ENCODE measurements around the gene KRTAP5-5. TPM values are rescaled to one million over a fixed set of nuclear protein-coding genes. Genes with fewer than 3 reads are reported as not detected.
"Not testable (repeated sequence)": the region's sequence is repeated elsewhere in the genome, so short reads cannot be mapped to it uniquely, and the experiment has no call there.

The KRTAP5-5 gene
- total RNA-seq, 4 donors from 2014 or later = 2.5 TPM; not detected in 3

DNA sequence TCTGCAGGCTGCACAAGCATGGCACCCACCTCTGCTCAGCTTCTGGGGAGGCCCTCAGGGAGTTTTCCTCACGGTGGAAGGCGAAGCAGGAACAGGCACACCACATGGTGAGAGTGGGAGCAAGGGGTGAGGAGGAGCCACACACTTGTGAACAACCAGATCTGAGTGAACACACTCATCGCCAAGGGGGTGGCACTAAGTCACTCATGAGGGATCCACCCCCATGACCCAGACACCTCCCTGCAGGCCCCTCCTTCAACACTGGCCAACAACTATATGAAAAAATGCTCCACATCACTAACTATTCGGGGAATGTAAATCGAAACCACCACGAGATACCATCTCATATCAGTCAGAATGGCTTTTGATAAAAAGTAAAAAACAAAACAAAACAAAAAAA, 30.8 kb upstream of the KRTAP5-5 start:
- intact Hi-C loops (cut with DNase I; ENCODE audit: low total_unique reads) = no loop called here
- 43 to 56% methylated on average over 5 to 6 of the region's 6 CpGs for WGBS, 2 donors
- H3K4me3 ChIP-seq (ENCODE audit: low read depth, poor library complexity, severe bottlenecking) = no peak overlapping the region
- DNase-seq (ENCODE audit: low spot score in 2 of 2) = no peak
- TF ChIP-seq CTCF (IDR thresholded peaks at IDR 0.05) (no peak), POLR2A (IDR thresholded peaks at IDR 0.05) (no peak)

DNA sequence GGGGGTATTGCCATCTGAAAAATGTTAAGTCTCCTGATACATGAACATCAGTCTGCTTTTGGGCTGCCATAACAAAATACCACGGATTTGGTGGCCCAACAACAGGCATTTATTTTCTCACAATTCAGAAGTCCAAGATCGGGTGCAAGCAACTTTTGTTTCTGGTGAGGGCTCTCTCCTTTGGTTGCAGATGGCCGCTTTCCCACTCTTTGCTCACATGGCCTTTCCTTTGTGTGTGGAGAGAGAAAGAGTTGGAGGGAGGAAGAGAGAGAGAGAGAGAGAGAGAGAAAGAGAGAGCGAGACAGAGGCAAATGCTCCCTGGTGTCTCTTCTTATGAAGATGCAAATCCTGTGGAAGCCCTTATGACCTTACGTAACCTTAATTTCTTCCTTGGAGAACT, 28.9 kb upstream of the KRTAP5-5 start:
- TF ChIP-seq CTCF (IDR thresholded peaks at IDR 0.05) (no peak), POLR2A (IDR thresholded peaks at IDR 0.05) (no peak)
- intact Hi-C loops (cut with DNase I; ENCODE audit: low total_unique reads) = no loop called here
- H3K4me3 ChIP-seq (ENCODE audit: low read depth, poor library complexity, severe bottlenecking) = no peak overlapping the region
- WGBS, 2 donors = 73 to 82% methylated on average over 5 of the region's 5 CpGs
- DNase-seq (ENCODE audit: low spot score in 2 of 2) = no peak

DNA sequence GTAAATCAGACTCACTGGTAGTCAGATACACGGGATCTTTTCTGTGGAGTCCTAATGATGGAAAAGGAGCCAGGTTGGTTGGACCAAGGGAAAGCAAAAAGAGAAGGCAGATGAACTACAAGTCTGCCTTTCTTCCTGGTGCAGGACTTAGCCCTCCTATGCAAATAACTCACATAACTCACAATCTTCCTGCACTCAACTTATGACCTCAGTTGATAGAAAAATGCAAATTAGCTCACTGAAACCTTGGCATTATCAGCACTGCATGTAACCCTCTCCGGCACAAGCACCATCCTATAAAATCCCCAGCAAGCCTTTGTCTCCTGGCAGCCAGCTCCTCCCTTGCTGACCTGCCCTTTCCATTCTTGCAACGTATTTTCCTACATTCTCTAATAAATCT, 27.9 kb upstream of the KRTAP5-5 start:
- WGBS, 2 donors = 71 to 73% methylated on average over 3 of the region's 3 CpGs

GRCh38 chr11:1603629-1604028, 25.9 kb upstream of the KRTAP5-5 start:
- TF ChIP-seq POLR2A (IDR thresholded peaks at IDR 0.05) (no peak), CTCF (IDR thresholded peaks at IDR 0.05) (no peak)
- intact Hi-C loops (cut with DNase I; ENCODE audit: low total_unique reads) = no loop called here

More for the DNA sequence above, 27.9 kb upstream of the KRTAP5-5 start:
- intact Hi-C loops (cut with DNase I; ENCODE audit: low total_unique reads); DNase-seq (ENCODE audit: low spot score in 2 of 2); H3K4me3 ChIP-seq (ENCODE audit: low read depth, poor library complexity, severe bottlenecking): not testable (repeated sequence)

GRCh38 chr11:1604181-1604580, 25.4 kb upstream of the KRTAP5-5 start:
- intact Hi-C loops (cut with DNase I; ENCODE audit: low total_unique reads) = no loop called here
- WGBS, 2 donors = 85 to 94% methylated on average over 6 to 11 of the region's 11 CpGs
- TF ChIP-seq CTCF (IDR thresholded peaks at IDR 0.05) (no peak), POLR2A (IDR thresholded peaks at IDR 0.05) (no peak)
- no peak overlapping the region for H3K4me3 ChIP-seq (ENCODE audit: low read depth, poor library complexity, severe bottlenecking)
- DNase-seq (ENCODE audit: low spot score in 2 of 2) = no peak

More at GRCh38 chr11:1603629-1604028, 25.9 kb upstream of the KRTAP5-5 start:
- no peak for DNase-seq (ENCODE audit: low spot score in 2 of 2)
- 77 to 87% methylated on average over 1 of the region's 1 CpG for WGBS, 2 donors
- no peak overlapping the region for H3K4me3 ChIP-seq (ENCODE audit: low read depth, poor library complexity, severe bottlenecking)

DNA sequence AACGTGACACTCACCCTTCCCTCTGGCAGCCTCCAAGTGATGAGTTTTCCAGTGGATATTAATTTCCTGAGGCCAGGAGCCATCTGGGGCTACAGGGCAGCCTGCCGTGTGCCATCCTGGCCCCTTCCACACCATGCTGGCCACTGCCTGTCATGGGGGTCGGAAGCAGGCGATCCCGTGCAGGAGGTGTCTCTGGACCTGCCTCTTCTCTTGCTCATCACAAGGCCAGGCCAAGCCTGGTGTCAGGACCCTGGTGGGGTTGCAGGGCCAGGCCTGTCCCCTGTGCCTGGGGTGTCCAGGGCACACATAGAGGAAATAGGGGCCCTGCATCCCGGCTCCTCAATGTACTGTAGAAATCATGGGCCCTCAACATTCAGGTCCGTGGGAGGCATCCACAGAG, 24.9 kb upstream of the KRTAP5-5 start:
- intact Hi-C loops (cut with DNase I; ENCODE audit: low total_unique reads) = no loop called here
- TF ChIP-seq CTCF (IDR thresholded peaks at IDR 0.05) = no peak
- no peak for TF ChIP-seq POLR2A (IDR thresholded peaks at IDR 0.05)
- 83 to 88% methylated on average over 6 to 7 of the region's 7 CpGs for WGBS, 2 donors
- H3K4me3 ChIP-seq (ENCODE audit: low read depth, poor library complexity, severe bottlenecking) = no peak overlapping the region
- no peak for DNase-seq (ENCODE audit: low spot score in 2 of 2)

GRCh38 chr11:1605923-1606322, 23.7 kb upstream of the KRTAP5-5 start:
- H3K4me3 ChIP-seq (ENCODE audit: low read depth, poor library complexity, severe bottlenecking); DNase-seq (ENCODE audit: low spot score in 2 of 2); intact Hi-C loops (cut with DNase I; ENCODE audit: low total_unique reads): not testable (repeated sequence)
- 86% methylated on average over 13 of the region's 13 CpGs for WGBS, 2 donors

DNA sequence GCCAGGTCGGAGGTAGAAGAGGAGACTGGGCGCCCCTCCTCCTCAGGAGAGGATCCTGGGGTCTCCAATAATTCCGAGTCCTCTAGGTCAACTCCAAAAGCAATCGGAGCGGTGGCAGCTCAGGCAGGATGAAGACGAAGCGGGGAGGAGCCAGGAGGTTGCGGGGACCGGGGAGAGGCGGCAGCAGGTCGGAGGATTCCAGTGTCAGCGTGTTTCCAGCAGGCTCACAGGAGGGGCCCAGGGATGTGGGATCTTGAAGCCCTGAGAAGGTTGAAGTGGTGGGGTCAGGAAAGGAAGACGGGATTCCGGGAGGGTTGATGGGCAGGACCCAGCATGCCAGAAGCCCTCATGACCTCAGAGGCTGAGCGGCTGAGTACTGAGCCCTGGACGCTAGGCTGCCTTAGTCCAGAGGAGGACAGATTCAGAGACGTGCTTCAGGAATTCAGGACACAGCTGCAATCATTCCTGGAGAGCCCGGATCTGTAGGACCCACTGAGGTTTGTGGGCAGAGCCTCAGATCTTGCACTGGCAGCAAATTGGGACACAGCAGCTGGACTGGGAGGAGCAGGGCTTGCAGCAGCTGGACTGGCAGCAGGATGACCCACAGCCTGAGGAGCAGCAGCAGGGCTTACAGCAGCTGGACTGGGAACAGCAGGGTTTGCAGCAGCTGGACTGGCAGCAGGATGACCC, 22.3 kb upstream of the KRTAP5-5 start:
- H3K4me3 ChIP-seq (ENCODE audit: low read depth, poor library complexity, severe bottlenecking); DNase-seq (ENCODE audit: low spot score in 2 of 2); intact Hi-C loops (cut with DNase I; ENCODE audit: low total_unique reads): not testable (repeated sequence)
- 33 to 40% methylated on average over 18 of the region's 18 CpGs for WGBS, 2 donors

GRCh38 chr11:1607901-1608300, 21.7 kb upstream of the KRTAP5-5 start:
- DNase-seq (ENCODE audit: low spot score in 2 of 2); H3K4me3 ChIP-seq (ENCODE audit: low read depth, poor library complexity, severe bottlenecking); intact Hi-C loops (cut with DNase I; ENCODE audit: low total_unique reads): not testable (repeated sequence)
- 24 to 54% methylated on average over 3 to 4 of the region's 5 CpGs for WGBS, 2 donors

All from lower leg skin (tissue), 4 donors.